HCT116 (cell line): ENCODE measurements around the gene ABCA1. TPM values are rescaled to one million over a fixed set of nuclear protein-coding genes. Genes with fewer than 3 reads are reported as not detected.

Source experiments
- ATAC-seq: fragments of 200-7000 bp; cut with Tn5 transposase; 2 replicates; pipeline ENCODE4 v1.9.1; 2020; ENCODE audit warnings: mild to moderate bottlenecking, moderate library complexity
- BruUV-seq: library from RNA; stranded (reverse); fragments of 400-500 nt; replicated peaks from 2 replicates; lab custom pipeline; 2021; lab: Mats Ljungman, UMichigan
- CTCF ChIA-PET: fragments of 300-600 bp; sonication (Branson Sonifier 250); formaldehyde crosslinking; loops from one replicate; lab custom pipeline; 2021; ENCODE audit warnings: antibody characterized with exemption; lab: Charles Lee
- POLR2A ChIA-PET: fragments of 300-600, 350-600 bp; sonication (Branson Sonifier 250); formaldehyde crosslinking; loops from one replicate; lab custom pipeline; 2021; ENCODE audit warnings: antibody characterized with exemption; lab: Charles Lee
- RAD21 ChIA-PET, 2 experiments: fragments of 300-600 bp; sonication (Branson Sonifier 250); formaldehyde crosslinking; loops; one replicate each; lab custom pipeline; 2023; ENCODE audit warnings: low total read pairs in 2 of 2; ENCODE audit not compliant: uncharacterized antibody in 2 of 2, unreplicated experiment in 2 of 2, low non-redundant PET in 1 of 2; lab: Charles Lee
- DNase-seq: peaks from one replicate; pipeline ENCODE4 v3.0.0-alpha.2; 2010; ENCODE audit warnings: low read depth, low spot score
- H2AFZ ChIP-seq: fragments of 200-600 bp; shearing (Covaris generic), sonication (generic); 2 replicates; pipeline ENCODE4 v1.6.1; 2017; ENCODE audit warnings: low read depth, mixed run types, mixed read lengths, antibody characterized with exemption, low read length; ENCODE audit not compliant: poor library complexity, severe bottlenecking
- H3K27ac ChIP-seq: 2 replicates; pipeline ENCODE4 v1.5.1; 2012; ENCODE audit warnings: low read depth, low read length
- H3K27me3 ChIP-seq: fragments of 200-600 bp; sonication (generic); 2 replicates; pipeline ENCODE4 v1.6.1; 2016; ENCODE audit warnings: mixed run types, low read length, mixed read lengths; ENCODE audit not compliant: insufficient read depth
- H3K36me3 ChIP-seq, 2 experiments: fragments of 200-500 bp in 1 of 2; fragments of 200-600 bp in 1 of 2; sonication (Bioruptor generic) in 1 of 2; sonication (generic) in 1 of 2; 2 replicates each; pipeline versions ENCODE4 v1.5.1 to v1.6.1; 2014 to 2016; ENCODE audit warnings: low read length in 2 of 2, inconsistent platforms in 1 of 2, mixed read lengths in 1 of 2, mixed run types in 1 of 2; ENCODE audit not compliant: insufficient read depth in 2 of 2, control insufficient read depth in 1 of 2
- H3K4me1 ChIP-seq, 2 experiments: fragments of 200-600 bp in 1 of 2; sonication (generic) in 1 of 2; 2 replicates each; pipeline versions ENCODE4 v1.5.1 to v1.6.1; 2012 to 2017; ENCODE audit warnings: low read length in 2 of 2, inconsistent platforms in 1 of 2, mild to moderate bottlenecking in 1 of 2, mixed read lengths in 1 of 2, mixed run types in 1 of 2, moderate library complexity in 1 of 2; ENCODE audit not compliant: insufficient read depth in 2 of 2, control insufficient read depth in 1 of 2
- H3K4me2 ChIP-seq: fragments of 200-600 bp; sonication (generic); 2 replicates; pipeline ENCODE4 v1.6.1; 2017; ENCODE audit warnings: mixed run types, low read length, mixed read lengths
- H3K4me3 ChIP-seq, 2 experiments: fragments of 200-600 bp in 1 of 2; sonication (generic) in 1 of 2; replicated peaks in 1 of 2; 2 replicates each; pipeline ENCODE4 v1.5.1; 2011 to 2016; ENCODE audit warnings: low read length in 2 of 2, control low read depth in 1 of 2, low read depth in 1 of 2, mild to moderate bottlenecking in 1 of 2, mixed read lengths in 1 of 2, mixed run types in 1 of 2
- H3K79me2 ChIP-seq: fragments of 200-600 bp; sonication (generic); 2 replicates; pipeline ENCODE4 v1.6.1; 2017; ENCODE audit warnings: mild to moderate bottlenecking, mixed run types, low read length, moderate library complexity, mixed read lengths; ENCODE audit not compliant: insufficient read depth
- H3K9ac ChIP-seq: fragments of 200-600 bp; sonication (generic); 2 replicates; pipeline ENCODE4 v1.6.1; 2016; ENCODE audit warnings: low read length, mixed read lengths
- H3K9me2 ChIP-seq: fragments of 200-600 bp; sonication (generic), shearing (Covaris generic); 2 replicates; pipeline ENCODE4 v1.6.1; 2017; ENCODE audit warnings: mixed run types, mild to moderate bottlenecking, moderate library complexity; ENCODE audit not compliant: insufficient read depth
- H3K9me3 ChIP-seq, 2 experiments: fragments of 200-500 bp in 1 of 2; fragments of 200-600 bp in 1 of 2; sonication (Bioruptor generic) in 1 of 2; sonication (generic) in 1 of 2; 2 replicates each; pipeline ENCODE4 v1.6.1; 2014 to 2017; ENCODE audit warnings: low read length in 2 of 2, mixed read lengths in 2 of 2, inconsistent platforms in 1 of 2, low read depth in 1 of 2, mild to moderate bottlenecking in 1 of 2, mixed run types in 1 of 2, moderate library complexity in 1 of 2; ENCODE audit not compliant: control insufficient read depth in 1 of 2, insufficient read depth in 1 of 2
- H4K20me1 ChIP-seq: fragments of 200-600 bp; sonication (generic), shearing (Covaris generic); 2 replicates; pipeline ENCODE4 v1.6.1; 2017; ENCODE audit warnings: mixed run types, mild to moderate bottlenecking, moderate library complexity; ENCODE audit not compliant: insufficient read depth
- CTCF ChIP-seq, 3 experiments: fragments of 200-600 bp in 1 of 3; sonication (generic) in 1 of 3; IDR thresholded peaks in 2 of 3; conservative IDR thresholded peaks in 1 of 3; 2 replicates each; pipeline ENCODE4 v1.5.1; 2012 to 2017; ENCODE audit warnings: low read depth in 2 of 3, low read length in 2 of 3, antibody characterized with exemption in 1 of 3, borderline replicate concordance in 1 of 3, control low read depth in 1 of 3, mild to moderate bottlenecking in 1 of 3, mixed read lengths in 1 of 3, mixed run types in 1 of 3, moderate library complexity in 1 of 3; ENCODE audit not compliant: insufficient read depth in 1 of 3
- EZH2 ChIP-seq: fragments of 200-600 bp; sonication (generic); IDR thresholded peaks from 2 replicates; pipeline ENCODE4 v1.6.1; 2017; ENCODE audit warnings: antibody characterized with exemption, mixed run types
- EZH2phosphoT487 ChIP-seq: fragments of 200-600 bp; IDR thresholded peaks from 2 replicates; pipeline ENCODE4 v1.6.1; 2018; ENCODE audit warnings: antibody characterized with exemption, borderline replicate concordance
- POLR2A ChIP-seq: IDR thresholded peaks from 2 replicates; pipeline ENCODE4 v1.7.0; 2011; ENCODE audit warnings: borderline replicate concordance; ENCODE audit not compliant: insufficient read depth, insufficient read length; ENCODE audit errors: extremely low read depth
- POLR2AphosphoS5 ChIP-seq: IDR thresholded peaks from 2 replicates; pipeline ENCODE4 v1.6.1; 2011; ENCODE audit warnings: mild to moderate bottlenecking, low read depth, low read length, moderate library complexity
- SIN3A ChIP-seq: IDR thresholded peaks from 2 replicates; pipeline ENCODE4 v1.6.1; 2012; ENCODE audit warnings: low read depth
- SP1 ChIP-seq: IDR thresholded peaks from 2 replicates; pipeline ENCODE4 v1.6.1; 2012; ENCODE audit warnings: low read depth
- ZFX ChIP-seq: fragments of 450-650 bp; IDR thresholded peaks from 2 replicates; pipeline ENCODE4 v1.6.1; 2017
- ZNF274 ChIP-seq: fragments of 200-500 bp; sonication (Bioruptor generic); IDR thresholded peaks from 2 replicates; pipeline ENCODE4 v1.6.1; 2014; ENCODE audit warnings: mild to moderate bottlenecking, low read depth, low read length, inconsistent platforms
- intact Hi-C: fragments of 100-400 bp; cut with micrococcal nuclease; formaldehyde crosslinking; loops from 2 replicates; pipeline ENCODE4 v1.10.0; 2022
- total RNA-seq: library from RNA; stranded (reverse); gene quantifications from one replicate; pipeline ENCODE4 v1.2.1, GENCODE V29; 2021; ENCODE audit not compliant: unreplicated experiment

ABCA1 gene
- total RNA-seq, 1 experiment from 2014 or later = 0.89 TPM

GRCh38 chr9:104972242-104972866 is 44.4 kb upstream of the ABCA1 start:
- intact Hi-C loops = loop anchor here (10.0 kb wide), 1 partner anchor 442 kb away; no protein-coding TSS in a partner anchor
- H3K27ac ChIP-seq = no peak overlapping the region
- H3K4me1 ChIP-seq = peaks cover 4 to 14% of the 10 kb centered on the region in 2 experiments; a peak in 2 of 4 replicates
- H3K27me3 ChIP-seq = no peaks in the 10 kb centered on the region
- TF ChIP-seq ZFX = no peak
- no peak for TF ChIP-seq CTCF (IDR thresholded peaks at IDR 0.05 in 2 of 3, conservative IDR thresholded peaks at IDR 0.05 in 1 of 3; ENCODE audit: borderline replicate concordance in 1 of 3, insufficient read depth in 1 of 3, low read depth in 2 of 3, low read length in 2 of 3)
- TF ChIP-seq SP1 = no peak
- no peak for TF ChIP-seq EZH2phosphoT487
- TF ChIP-seq ZNF274 = no peak
- no peak for TF ChIP-seq EZH2
- no peak for TF ChIP-seq POLR2A
- no peak for TF ChIP-seq SIN3A
- TF ChIP-seq POLR2AphosphoS5 = no peak
- BruUV-seq = no TSS peak
- H4K20me1 ChIP-seq = no peaks in the 10 kb centered on the region
- ChIA-PET POLR2A (no interaction called here), CTCF (no interaction called here), RAD21 (no interaction called here)
- no peaks in the 10 kb centered on the region for H3K79me2 ChIP-seq
- ATAC-seq (no peak), DNase-seq (no peak)
- no peak overlapping the region for H2AFZ ChIP-seq
- H3K9me3 ChIP-seq = no peaks in the 10 kb centered on the region
- H3K36me3 ChIP-seq = no peaks in the 10 kb centered on the region
- no peaks in the 10 kb centered on the region for H3K9me2 ChIP-seq
- H3K9ac ChIP-seq = no peak overlapping the region
- no peak overlapping the region for H3K4me3 ChIP-seq
- H3K4me2 ChIP-seq = no peak overlapping the region
